WTC11 (cell line): ENCODE measurements around the gene ID3. TPM values are rescaled to one million over a fixed set of nuclear protein-coding genes. Genes with fewer than 3 reads are reported as not detected.

ENCODE experiments used
- CBFB ChIP-seq: sonication (generic); formaldehyde crosslinking; IDR thresholded peaks from 2 replicates; pipeline ENCODE4 v1.8.1; 2022; ENCODE audit warnings: mild to moderate bottlenecking, low read depth, missing genetic modification reagents
- ETV6 ChIP-seq: sonication (generic); formaldehyde crosslinking; IDR thresholded peaks from 2 replicates; pipeline ENCODE4 v1.8.1; 2022; ENCODE audit warnings: mild to moderate bottlenecking, missing genetic modification reagents
- FOXP1 ChIP-seq: sonication (generic); formaldehyde crosslinking; IDR thresholded peaks from 2 replicates; pipeline ENCODE4 v1.8.0; 2022; ENCODE audit warnings: missing genetic modification reagents, mild to moderate bottlenecking, moderate library complexity, borderline replicate concordance
- HMGA2 ChIP-seq: fragments of 250-450 bp; sonication (Bioruptor Pico); IDR thresholded peaks from 2 replicates; pipeline ENCODE4 v1.4.0; 2021; ENCODE audit warnings: mild to moderate bottlenecking, moderate library complexity
- JAZF1 ChIP-seq: fragments of 250-450 bp; sonication (Bioruptor Pico); IDR thresholded peaks from 2 replicates; pipeline ENCODE4 v1.9.0; 2021; ENCODE audit warnings: moderate library complexity, mild to moderate bottlenecking, inconsistent platforms
- NFATC4 ChIP-seq: fragments of 250-450 bp; sonication (Bioruptor Pico); IDR thresholded peaks from 2 replicates; pipeline ENCODE4 v1.9.0; 2021; ENCODE audit warnings: mild to moderate bottlenecking
- NFE2L1 ChIP-seq: sonication (generic); formaldehyde crosslinking; IDR thresholded peaks from 2 replicates; pipeline ENCODE4 v1.8.1; 2023; ENCODE audit warnings: missing genetic modification reagents
- NR1H2 ChIP-seq: sonication (generic); formaldehyde crosslinking; IDR thresholded peaks from 2 replicates; pipeline ENCODE4 v1.9.0; 2021; ENCODE audit warnings: mild to moderate bottlenecking, moderate library complexity, missing genetic modification reagents
- NR2C2 ChIP-seq: sonication (generic); formaldehyde crosslinking; IDR thresholded peaks from 2 replicates; pipeline ENCODE4 v1.8.0; 2022; ENCODE audit warnings: mild to moderate bottlenecking, missing genetic modification reagents
- OVOL2 ChIP-seq: fragments of 250-450 bp; sonication (Bioruptor Pico); IDR thresholded peaks from 2 replicates; pipeline ENCODE4 v1.9.0; 2021; ENCODE audit warnings: mild to moderate bottlenecking, borderline replicate concordance
- PRRX2 ChIP-seq: fragments of 250-450 bp; sonication (Bioruptor Pico); IDR thresholded peaks from 2 replicates; pipeline ENCODE4 v1.8.0; 2021; ENCODE audit warnings: mild to moderate bottlenecking
- SMAD3 ChIP-seq: sonication (generic); formaldehyde crosslinking; IDR thresholded peaks from 2 replicates; pipeline ENCODE4 v1.8.0; 2022; ENCODE audit warnings: missing genetic modification reagents, mild to moderate bottlenecking, borderline replicate concordance
- SOX15 ChIP-seq: fragments of 250-450 bp; sonication (Bioruptor Pico); IDR thresholded peaks from 2 replicates; pipeline ENCODE4 v1.9.0; 2021; ENCODE audit warnings: mild to moderate bottlenecking
- SP1 ChIP-seq: sonication (generic); formaldehyde crosslinking; conservative IDR thresholded peaks from 2 replicates; pipeline ENCODE4 v1.8.1; 2022; ENCODE audit warnings: missing genetic modification reagents
- ZBTB21 ChIP-seq: sonication (generic); formaldehyde crosslinking; IDR thresholded peaks from 2 replicates; pipeline ENCODE4 v1.8.1; 2023; ENCODE audit warnings: mild to moderate bottlenecking, missing genetic modification reagents, borderline replicate concordance
- ZNF671 ChIP-seq: fragments of 250-450 bp; sonication (Bioruptor Pico); IDR thresholded peaks from 2 replicates; pipeline ENCODE4 v1.8.0; 2021; ENCODE audit warnings: mild to moderate bottlenecking
- total RNA-seq: library from RNA; stranded (reverse); gene quantifications from 3 replicates; pipeline ENCODE4 v1.2.3, GENCODE V29; 2021
- TF ChIP-seq, protein P1 (sequence below): sonication (generic); formaldehyde crosslinking; conservative IDR thresholded peaks from 2 replicates; pipeline ENCODE4 v1.8.1; 2023; ENCODE audit warnings: mild to moderate bottlenecking, low read depth, missing genetic modification reagents, moderate library complexity
- TF ChIP-seq, protein P2 (sequence below): sonication (generic); formaldehyde crosslinking; IDR thresholded peaks from 2 replicates; pipeline ENCODE4 v1.8.1; 2022; ENCODE audit warnings: low read depth, mild to moderate bottlenecking, moderate library complexity, missing genetic modification reagents, borderline replicate concordance
- TF ChIP-seq, protein P3 (sequence below): sonication (generic); formaldehyde crosslinking; IDR thresholded peaks from 2 replicates; pipeline ENCODE4 v1.8.0; 2022; ENCODE audit warnings: missing genetic modification reagents
- TF ChIP-seq, protein P4 (sequence below): fragments of 250-450 bp; sonication (Bioruptor Pico); IDR thresholded peaks from 2 replicates; pipeline ENCODE4 v1.9.0; 2021; ENCODE audit warnings: mild to moderate bottlenecking
- TF ChIP-seq, protein P5 (sequence below): sonication (generic); formaldehyde crosslinking; IDR thresholded peaks from 2 replicates; pipeline ENCODE4 v1.8.0; 2022; ENCODE audit warnings: mild to moderate bottlenecking, missing genetic modification reagents
- TF ChIP-seq, protein P6 (sequence below): sonication (generic); formaldehyde crosslinking; IDR thresholded peaks from 2 replicates; pipeline ENCODE4 v1.8.1; 2023; ENCODE audit warnings: mild to moderate bottlenecking, moderate library complexity, missing genetic modification reagents
- TF ChIP-seq, protein P7 (sequence below): fragments of 250-450 bp; sonication (Bioruptor Pico); conservative IDR thresholded peaks from 2 replicates; pipeline ENCODE4 v1.9.0; 2021; ENCODE audit warnings: mild to moderate bottlenecking

ID3 gene
- total RNA-seq, 1 experiment from 2014 or later, result 168 TPM

DNA sequence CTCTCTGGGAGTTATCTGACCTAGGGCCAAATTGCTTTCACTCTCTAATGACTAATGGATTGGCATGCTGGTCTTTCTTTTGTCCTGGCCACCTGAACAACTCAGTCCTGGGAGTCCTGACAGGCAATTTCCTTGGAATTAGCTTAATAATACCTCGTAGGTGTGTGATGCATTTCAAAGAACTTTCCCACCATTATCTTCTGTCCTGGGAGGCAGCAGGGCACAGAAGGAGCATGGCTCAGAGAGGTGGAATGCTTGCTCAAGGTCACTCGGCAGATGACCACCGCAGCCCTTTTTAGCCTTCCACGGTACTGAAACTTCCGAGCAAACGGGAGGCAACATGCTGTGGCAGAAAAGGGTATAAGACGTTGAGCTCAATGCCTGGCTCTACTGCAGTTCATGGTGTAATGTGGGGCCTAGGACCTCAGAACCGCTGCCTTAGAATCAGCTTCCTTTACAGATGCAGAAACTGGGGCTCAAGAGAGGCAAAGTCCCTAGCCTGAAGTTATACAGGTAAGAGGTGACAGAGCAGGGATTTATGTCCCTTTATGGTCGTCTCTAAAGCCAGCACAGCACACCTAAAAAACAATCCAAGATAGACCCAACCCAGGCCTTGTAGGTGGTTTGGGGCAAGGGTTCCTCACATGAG, 3.2 kb downstream of the ID3 start (continued):
- TF ChIP-seq SOX15 (CRISPR knock-in tag) (no peak), ETV6 (0 out of 2 replicates have a peak, but pooled peaks have one; percentile 14), NFE2L1 (CRISPR knock-in tag) (0 out of 2 replicates have a peak, but pooled peaks have one; percentile 25), SMAD3 (CRISPR knock-in tag) (peak; percentile 60; the same call in 1 of the 2 replicates), SP1 (peak; percentile 74), NR2C2 (CRISPR knock-in tag) (no peak), ZNF671 (CRISPR knock-in tag) (0 out of 2 replicates have a peak, but pooled peaks have one; percentile 31), NR1H2 (CRISPR knock-in tag) (no peak), HMGA2 (CRISPR knock-in tag) (no peak), NFATC4 (CRISPR knock-in tag) (peak; percentile 62), OVOL2 (CRISPR knock-in tag) (no peak), JAZF1 (CRISPR knock-in tag) (no peak), PRRX2 (0 out of 2 replicates have a peak, but pooled peaks have one; percentile 88), CBFB (CRISPR knock-in tag) (0 out of 2 replicates have a peak, but pooled peaks have one; percentile 29), FOXP1 (CRISPR knock-in tag) (no peak), ZBTB21 (CRISPR knock-in tag) (no peak)
- TF ChIP-seq, protein P1, sequence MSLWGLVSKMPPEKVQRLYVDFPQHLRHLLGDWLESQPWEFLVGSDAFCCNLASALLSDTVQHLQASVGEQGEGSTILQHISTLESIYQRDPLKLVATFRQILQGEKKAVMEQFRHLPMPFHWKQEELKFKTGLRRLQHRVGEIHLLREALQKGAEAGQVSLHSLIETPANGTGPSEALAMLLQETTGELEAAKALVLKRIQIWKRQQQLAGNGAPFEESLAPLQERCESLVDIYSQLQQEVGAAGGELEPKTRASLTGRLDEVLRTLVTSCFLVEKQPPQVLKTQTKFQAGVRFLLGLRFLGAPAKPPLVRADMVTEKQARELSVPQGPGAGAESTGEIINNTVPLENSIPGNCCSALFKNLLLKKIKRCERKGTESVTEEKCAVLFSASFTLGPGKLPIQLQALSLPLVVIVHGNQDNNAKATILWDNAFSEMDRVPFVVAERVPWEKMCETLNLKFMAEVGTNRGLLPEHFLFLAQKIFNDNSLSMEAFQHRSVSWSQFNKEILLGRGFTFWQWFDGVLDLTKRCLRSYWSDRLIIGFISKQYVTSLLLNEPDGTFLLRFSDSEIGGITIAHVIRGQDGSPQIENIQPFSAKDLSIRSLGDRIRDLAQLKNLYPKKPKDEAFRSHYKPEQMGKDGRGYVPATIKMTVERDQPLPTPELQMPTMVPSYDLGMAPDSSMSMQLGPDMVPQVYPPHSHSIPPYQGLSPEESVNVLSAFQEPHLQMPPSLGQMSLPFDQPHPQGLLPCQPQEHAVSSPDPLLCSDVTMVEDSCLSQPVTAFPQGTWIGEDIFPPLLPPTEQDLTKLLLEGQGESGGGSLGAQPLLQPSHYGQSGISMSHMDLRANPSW (CRISPR knock-in tag), result no peak
- TF ChIP-seq, protein P2, sequence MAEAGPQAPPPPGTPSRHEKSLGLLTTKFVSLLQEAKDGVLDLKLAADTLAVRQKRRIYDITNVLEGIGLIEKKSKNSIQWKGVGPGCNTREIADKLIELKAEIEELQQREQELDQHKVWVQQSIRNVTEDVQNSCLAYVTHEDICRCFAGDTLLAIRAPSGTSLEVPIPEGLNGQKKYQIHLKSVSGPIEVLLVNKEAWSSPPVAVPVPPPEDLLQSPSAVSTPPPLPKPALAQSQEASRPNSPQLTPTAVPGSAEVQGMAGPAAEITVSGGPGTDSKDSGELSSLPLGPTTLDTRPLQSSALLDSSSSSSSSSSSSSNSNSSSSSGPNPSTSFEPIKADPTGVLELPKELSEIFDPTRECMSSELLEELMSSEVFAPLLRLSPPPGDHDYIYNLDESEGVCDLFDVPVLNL (CRISPR knock-in tag), result no peak
- TF ChIP-seq, protein P3, sequence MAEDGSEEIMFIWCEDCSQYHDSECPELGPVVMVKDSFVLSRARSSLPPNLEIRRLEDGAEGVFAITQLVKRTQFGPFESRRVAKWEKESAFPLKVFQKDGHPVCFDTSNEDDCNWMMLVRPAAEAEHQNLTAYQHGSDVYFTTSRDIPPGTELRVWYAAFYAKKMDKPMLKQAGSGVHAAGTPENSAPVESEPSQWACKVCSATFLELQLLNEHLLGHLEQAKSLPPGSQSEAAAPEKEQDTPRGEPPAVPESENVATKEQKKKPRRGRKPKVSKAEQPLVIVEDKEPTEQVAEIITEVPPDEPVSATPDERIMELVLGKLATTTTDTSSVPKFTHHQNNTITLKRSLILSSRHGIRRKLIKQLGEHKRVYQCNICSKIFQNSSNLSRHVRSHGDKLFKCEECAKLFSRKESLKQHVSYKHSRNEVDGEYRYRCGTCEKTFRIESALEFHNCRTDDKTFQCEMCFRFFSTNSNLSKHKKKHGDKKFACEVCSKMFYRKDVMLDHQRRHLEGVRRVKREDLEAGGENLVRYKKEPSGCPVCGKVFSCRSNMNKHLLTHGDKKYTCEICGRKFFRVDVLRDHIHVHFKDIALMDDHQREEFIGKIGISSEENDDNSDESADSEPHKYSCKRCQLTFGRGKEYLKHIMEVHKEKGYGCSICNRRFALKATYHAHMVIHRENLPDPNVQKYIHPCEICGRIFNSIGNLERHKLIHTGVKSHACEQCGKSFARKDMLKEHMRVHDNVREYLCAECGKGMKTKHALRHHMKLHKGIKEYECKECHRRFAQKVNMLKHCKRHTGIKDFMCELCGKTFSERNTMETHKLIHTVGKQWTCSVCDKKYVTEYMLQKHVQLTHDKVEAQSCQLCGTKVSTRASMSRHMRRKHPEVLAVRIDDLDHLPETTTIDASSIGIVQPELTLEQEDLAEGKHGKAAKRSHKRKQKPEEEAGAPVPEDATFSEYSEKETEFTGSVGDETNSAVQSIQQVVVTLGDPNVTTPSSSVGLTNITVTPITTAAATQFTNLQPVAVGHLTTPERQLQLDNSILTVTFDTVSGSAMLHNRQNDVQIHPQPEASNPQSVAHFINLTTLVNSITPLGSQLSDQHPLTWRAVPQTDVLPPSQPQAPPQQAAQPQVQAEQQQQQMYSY (CRISPR knock-in tag), result no peak
- TF ChIP-seq, protein P4, sequence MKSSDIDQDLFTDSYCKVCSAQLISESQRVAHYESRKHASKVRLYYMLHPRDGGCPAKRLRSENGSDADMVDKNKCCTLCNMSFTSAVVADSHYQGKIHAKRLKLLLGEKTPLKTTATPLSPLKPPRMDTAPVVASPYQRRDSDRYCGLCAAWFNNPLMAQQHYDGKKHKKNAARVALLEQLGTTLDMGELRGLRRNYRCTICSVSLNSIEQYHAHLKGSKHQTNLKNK (CRISPR knock-in tag), result no peak
- TF ChIP-seq, protein P5, sequence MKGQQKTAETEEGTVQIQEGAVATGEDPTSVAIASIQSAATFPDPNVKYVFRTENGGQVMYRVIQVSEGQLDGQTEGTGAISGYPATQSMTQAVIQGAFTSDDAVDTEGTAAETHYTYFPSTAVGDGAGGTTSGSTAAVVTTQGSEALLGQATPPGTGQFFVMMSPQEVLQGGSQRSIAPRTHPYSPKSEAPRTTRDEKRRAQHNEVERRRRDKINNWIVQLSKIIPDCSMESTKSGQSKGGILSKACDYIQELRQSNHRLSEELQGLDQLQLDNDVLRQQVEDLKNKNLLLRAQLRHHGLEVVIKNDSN (CRISPR knock-in tag), result peak; percentile 56; the same call in 1 of the 2 replicates
- TF ChIP-seq, protein P6, sequence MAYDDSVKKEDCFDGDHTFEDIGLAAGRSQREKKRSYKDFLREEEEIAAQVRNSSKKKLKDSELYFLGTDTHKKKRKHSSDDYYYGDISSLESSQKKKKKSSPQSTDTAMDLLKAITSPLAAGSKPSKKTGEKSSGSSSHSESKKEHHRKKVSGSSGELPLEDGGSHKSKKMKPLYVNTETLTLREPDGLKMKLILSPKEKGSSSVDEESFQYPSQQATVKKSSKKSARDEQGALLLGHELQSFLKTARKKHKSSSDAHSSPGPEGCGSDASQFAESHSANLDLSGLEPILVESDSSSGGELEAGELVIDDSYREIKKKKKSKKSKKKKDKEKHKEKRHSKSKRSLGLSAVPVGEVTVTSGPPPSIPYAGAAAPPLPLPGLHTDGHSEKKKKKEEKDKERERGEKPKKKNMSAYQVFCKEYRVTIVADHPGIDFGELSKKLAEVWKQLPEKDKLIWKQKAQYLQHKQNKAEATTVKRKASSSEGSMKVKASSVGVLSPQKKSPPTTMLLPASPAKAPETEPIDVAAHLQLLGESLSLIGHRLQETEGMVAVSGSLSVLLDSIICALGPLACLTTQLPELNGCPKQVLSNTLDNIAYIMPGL (CRISPR knock-in tag), result no peak
- TF ChIP-seq, protein P7, sequence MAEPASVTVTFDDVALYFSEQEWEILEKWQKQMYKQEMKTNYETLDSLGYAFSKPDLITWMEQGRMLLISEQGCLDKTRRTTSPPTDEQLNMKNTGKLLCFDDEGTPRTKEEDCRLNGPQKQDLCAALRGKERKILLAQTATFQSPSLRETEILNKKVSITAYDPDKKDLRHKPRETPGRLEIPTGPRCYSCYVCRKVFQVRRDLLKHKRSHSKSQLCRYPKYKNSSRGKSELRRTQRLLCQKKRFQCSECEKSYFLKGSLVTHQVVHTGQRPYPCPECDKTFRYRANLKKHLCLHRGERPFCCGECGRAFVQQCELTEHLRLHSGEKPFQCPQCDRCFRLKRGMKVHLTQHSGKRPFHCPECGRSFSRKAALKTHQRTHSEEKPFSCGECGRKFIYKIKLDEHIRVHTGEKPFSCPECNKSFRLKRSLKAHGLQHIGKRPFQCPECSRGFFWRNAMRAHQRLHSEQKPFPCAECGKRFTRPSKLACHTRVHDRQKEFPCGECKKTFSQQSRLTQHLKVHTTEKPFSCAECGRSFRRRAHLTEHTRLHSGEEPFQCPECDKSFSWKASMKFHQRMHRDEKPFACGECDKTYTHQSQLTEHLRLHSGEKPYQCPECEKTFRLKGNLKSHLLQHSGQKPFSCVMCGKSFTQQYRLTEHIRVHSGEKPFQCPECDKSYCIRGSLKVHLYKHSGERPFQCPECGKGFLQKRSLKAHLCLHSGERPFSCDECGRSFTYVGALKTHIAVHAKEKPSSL (CRISPR knock-in tag), result peak; percentile 15
